NCI-H1048 (cell line): ENCODE measurements around the gene SFXN2.
"Not testable (repeated sequence)": the region's sequence is repeated elsewhere in the genome, so short reads cannot be mapped to it uniquely, and the experiment has no call there.

Experiments
- DNase-seq: peaks from one replicate; lab custom pipeline; 2025; lab: John Stamatoyannopoulos, UW

Gene SFXN2

GRCh38 chr10:102681696-102682095 lies 32.7 kb upstream of the SFXN2 start:
- no peak for DNase-seq

- no peak for DNase-seq
Measured at GRCh38 chr10:102682416-102682815, 32.0 kb upstream of the SFXN2 start.

GRCh38 chr10:102682981-102683380 lies 31.5 kb upstream of the SFXN2 start:
- DNase-seq, result no peak

- no peak for DNase-seq
Measured at GRCh38 chr10:102683736-102684135, 30.7 kb upstream of the SFXN2 start.

- DNase-seq, result no peak
Measured at GRCh38 chr10:102691285-102692066, 23.0 kb upstream of the SFXN2 start.

- not testable (repeated sequence) for DNase-seq
Measured at GRCh38 chr10:102695401-102695800, 19.0 kb upstream of the SFXN2 start.

- DNase-seq, result no peak
Measured at GRCh38 chr10:102696736-102697135, 17.7 kb upstream of the SFXN2 start.

- no peak for DNase-seq
Measured at GRCh38 chr10:102698894-102699293, 15.5 kb upstream of the SFXN2 start.

- no peak for DNase-seq
Measured at GRCh38 chr10:102701272-102701671, 13.2 kb upstream of the SFXN2 start.

- DNase-seq, result no peak
Measured at GRCh38 chr10:102701796-102702195, 12.6 kb upstream of the SFXN2 start.

GRCh38 chr10:102702742-102703141 lies 11.7 kb upstream of the SFXN2 start:
- DNase-seq, result no peak

- DNase-seq, result no peak
Measured at GRCh38 chr10:102704915-102705314, 9.5 kb upstream of the SFXN2 start.

- DNase-seq, result no peak
Measured at GRCh38 chr10:102705531-102705930, 8.9 kb upstream of the SFXN2 start.

GRCh38 chr10:102710609-102711008 lies 3.8 kb upstream of the SFXN2 start:
- no peak for DNase-seq

- no peak for DNase-seq
Measured at GRCh38 chr10:102712089-102712488, 2.3 kb upstream of the SFXN2 start.

- no peak for DNase-seq
Measured at GRCh38 chr10:102712843-102713538, 1.4 kb upstream of the SFXN2 start.

- no peak for DNase-seq
Measured at GRCh38 chr10:102713539-102713813, 960 bp upstream of the SFXN2 start.

- peak; percentile 91 for DNase-seq
Measured at GRCh38 chr10:102713814-102714620, 419 bp upstream of the SFXN2 start, which contains the start of gene ARL3. ARL3 (minus strand) TSS chr10:102714397; CDS start chr10:102714275, 122 bp downstream.

- no peak for DNase-seq
Measured at GRCh38 chr10:102715880-102716279, 1.4 kb downstream of the SFXN2 start.

GRCh38 chr10:102716900-102717565 lies 2.6 kb downstream of the SFXN2 start:
- DNase-seq, result not testable (repeated sequence)

GRCh38 chr10:102718220-102718619 lies 3.8 kb downstream of the SFXN2 start:
- DNase-seq, result no peak

GRCh38 chr10:102720337-102720736 lies 5.9 kb downstream of the SFXN2 start:
- no peak for DNase-seq
